PC-3 (cell line): Measurements from ENCODE around the gene KRT86. TPM values are rescaled to one million over a fixed set of nuclear protein-coding genes. Genes with fewer than 3 reads are reported as not detected.

ENCODE experiments used
- ATAC-seq: fragments of 200-7000 bp; cut with Tn5 transposase; 2 replicates; pipeline ENCODE4 v1.9.1; 2020; ENCODE audit warnings: mild to moderate bottlenecking, moderate library complexity
- BruUV-seq: library from RNA; stranded (reverse); fragments of 400-500 nt; replicated peaks from 2 replicates; lab custom pipeline; 2021; lab: Mats Ljungman, UMichigan
- CTCF ChIA-PET: fragments of 300-600 bp; sonication (Branson Sonifier 250); formaldehyde crosslinking; loops from one replicate; lab custom pipeline; 2022; ENCODE audit warnings: antibody characterized with exemption; lab: Charles Lee
- POLR2A ChIA-PET: fragments of 300-600 bp; sonication (Branson Sonifier 250); formaldehyde crosslinking; loops from one replicate; lab custom pipeline; 2022; ENCODE audit warnings: antibody characterized with exemption; ENCODE audit not compliant: unreplicated experiment; lab: Charles Lee
- DNase-seq: peaks from one replicate; pipeline ENCODE4 v3.0.0-alpha.2; 2015
- H2AFZ ChIP-seq: fragments of 300-600 bp; sonication (generic); 2 replicates; pipeline ENCODE4 v1.6.0; 2016; ENCODE audit warnings: antibody characterized with exemption, low read length
- H3F3A ChIP-seq: fragments of 300-600 bp; sonication (generic); one replicate; pipeline ENCODE4 v1.6.0; 2017; ENCODE audit warnings: antibody characterized with exemption, low read length, control low read depth, mild to moderate bottlenecking; ENCODE audit not compliant: unreplicated experiment
- H3K27ac ChIP-seq: fragments of 300-600 bp; sonication (generic); 2 replicates; pipeline ENCODE4 v1.5.1; 2016; ENCODE audit warnings: mild to moderate bottlenecking, low read length
- H3K27me3 ChIP-seq: fragments of 300-600 bp; sonication (generic); 2 replicates; pipeline ENCODE4 v1.6.1; 2016; ENCODE audit warnings: low read length, mixed read lengths
- H3K36me3 ChIP-seq: fragments of 300-600 bp; sonication (generic); 2 replicates; pipeline ENCODE4 v1.6.1; 2016; ENCODE audit warnings: low read depth, mixed run types, low read length, mixed read lengths
- H3K4me1 ChIP-seq: fragments of 300-600 bp; sonication (generic); 2 replicates; pipeline ENCODE4 v1.5.1; 2016; ENCODE audit warnings: low read length; ENCODE audit not compliant: insufficient read depth
- H3K4me2 ChIP-seq: fragments of 300-600 bp; sonication (generic); 2 replicates; pipeline ENCODE4 v1.6.0; 2016; ENCODE audit warnings: low read length
- H3K4me3 ChIP-seq: fragments of 300-600 bp; sonication (generic); 2 replicates; pipeline ENCODE4 v1.5.1; 2016; ENCODE audit warnings: mild to moderate bottlenecking, low read length, mixed read lengths
- H3K79me2 ChIP-seq: fragments of 300-600 bp; sonication (generic); 2 replicates; pipeline ENCODE4 v1.6.1; 2017; ENCODE audit warnings: low read length, mixed read lengths
- H3K9ac ChIP-seq: fragments of 300-600 bp; sonication (generic); 2 replicates; pipeline ENCODE4 v1.6.0; 2016; ENCODE audit warnings: mild to moderate bottlenecking, low read length
- H3K9me2 ChIP-seq: fragments of 300-600 bp; sonication (generic); replicated peaks from 2 replicates; pipeline ENCODE4 v1.6.1; 2016; ENCODE audit warnings: mixed run types, low read length, mixed read lengths
- H3K9me3 ChIP-seq: fragments of 300-600 bp; sonication (generic); 2 replicates; pipeline ENCODE4 v1.6.1; 2016; ENCODE audit warnings: low read length, mixed read lengths
- H4K20me1 ChIP-seq: fragments of 300-600 bp; sonication (generic); 2 replicates; pipeline ENCODE4 v1.6.1; 2016; ENCODE audit warnings: low read length, mixed read lengths
- CTCF ChIP-seq: fragments of 300-600 bp; sonication (generic); conservative IDR thresholded peaks from 2 replicates; pipeline ENCODE4 v1.5.1; 2017; ENCODE audit warnings: antibody characterized with exemption, low read depth, mild to moderate bottlenecking, low read length
- EZH2 ChIP-seq: fragments of 300-600 bp; sonication (generic); IDR thresholded peaks from one replicate; pipeline ENCODE4 v1.6.1; 2017; ENCODE audit warnings: antibody characterized with exemption, mild to moderate bottlenecking, low read length; ENCODE audit not compliant: unreplicated experiment
- EZH2phosphoT487 ChIP-seq: fragments of 300-600 bp; sonication (generic); IDR thresholded peaks from 2 replicates; pipeline ENCODE4 v1.6.1; 2018; ENCODE audit warnings: mild to moderate bottlenecking, antibody characterized with exemption, low read length, borderline replicate concordance
- intact Hi-C: fragments of 100-400 bp; cut with micrococcal nuclease; formaldehyde crosslinking; loops from 2 replicates; pipeline ENCODE4 v1.9.0; 2023
- total RNA-seq: library from RNA; depleted of rRNA; stranded (reverse); fragments of >200 nt; gene quantifications from 2 replicates; pipeline ENCODE4 v1.2.3, GENCODE V29; 2014

KRT86 gene
- total RNA-seq, 1 experiment from 2014 or later = 1.2 TPM

- ATAC-seq (no peak), DNase-seq (no peak)
- H3K4me2 ChIP-seq = no peak overlapping the region
- H3K79me2 ChIP-seq = peaks cover 22% of the 10 kb centered on the region
- no TSS peak for BruUV-seq
- no peak overlapping the region for H3K9ac ChIP-seq
- ChIA-PET POLR2A (interaction anchor here (0.6 kb wide), 1 partner anchor 38 kb away, joined by 3 read pairs; no protein-coding TSS in a partner anchor), CTCF (no interaction called here)
- H3K36me3 ChIP-seq = no peaks in the 10 kb centered on the region
- peaks cover 4% of the 10 kb centered on the region for H3F3A ChIP-seq
- no peak overlapping the region for H3K27ac ChIP-seq
- H3K9me2 ChIP-seq = no peaks in the 10 kb centered on the region
- no peak overlapping the region for H2AFZ ChIP-seq
- no peak overlapping the region for H3K4me3 ChIP-seq
- no peaks in the 10 kb centered on the region for H3K9me3 ChIP-seq
- no peaks in the 10 kb centered on the region for H3K27me3 ChIP-seq
- H3K4me1 ChIP-seq = peaks cover 63% of the 10 kb centered on the region
- intact Hi-C loops = no loop called here
- H4K20me1 ChIP-seq = no peaks in the 10 kb centered on the region
- TF ChIP-seq EZH2 = no peak
Observed at GRCh38 chr12:52227606-52228166, 46.8 kb upstream of the KRT86 start.

- Histone ChIP-seq H3K4me3 (no peak overlapping the region), H3K4me1 (peaks cover 60% of the 10 kb centered on the region), H3K36me3 (no peaks in the 10 kb centered on the region), H3K27me3 (no peaks in the 10 kb centered on the region), H3K9me3 (no peaks in the 10 kb centered on the region), H3K27ac (peak overlapping the region; percentile 91), H3K9ac (no peak overlapping the region), H3K79me2 (peaks cover 29% of the 10 kb centered on the region), H3K9me2 (no peaks in the 10 kb centered on the region), H3K4me2 (peak overlapping the region; percentile 99), H2AFZ (no peak overlapping the region), H4K20me1 (no peaks in the 10 kb centered on the region), H3F3A (peaks cover 4% of the 10 kb centered on the region)
- BruUV-seq = no TSS peak
- DNase-seq = peak; percentile 80
- TF ChIP-seq CTCF (no peak), EZH2phosphoT487 (no peak), EZH2 (no peak)
- ChIA-PET POLR2A (interaction anchor here (0.6 kb wide), 1 partner anchor 38 kb away, joined by 3 read pairs; no protein-coding TSS in a partner anchor), CTCF (no interaction called here)
- intact Hi-C loops = no loop called here
- ATAC-seq = peak; percentile 5; the same call in 1 of the 2 replicates
Observed at GRCh38 chr12:52228366-52228765, 46.1 kb upstream of the KRT86 start.

- Histone ChIP-seq H3K4me1 (peaks cover 56% of the 10 kb centered on the region), H4K20me1 (0 out of 2 replicates have a peak, but pooled peaks cover 4% of the 10 kb centered on the region), H3K9me2 (no peaks in the 10 kb centered on the region), H3K4me3 (no peak overlapping the region), H3K4me2 (peak overlapping the region; percentile 99), H3K27ac (peak overlapping the region; percentile 91), H3K79me2 (peaks cover 34% of the 10 kb centered on the region), H3K9me3 (no peaks in the 10 kb centered on the region), H3K27me3 (no peaks in the 10 kb centered on the region), H2AFZ (no peak overlapping the region), H3F3A (peaks cover 4% of the 10 kb centered on the region), H3K36me3 (0 out of 2 replicates have a peak, but pooled peaks cover 5% of the 10 kb centered on the region), H3K9ac (no peak overlapping the region; the same call in 1 of the 2 replicates)
- BruUV-seq = no TSS peak
- ChIA-PET POLR2A (interaction anchor here (1.3 kb wide), 1 partner anchor 82 kb away, joined by 4 read pairs; no protein-coding TSS in a partner anchor), CTCF (no interaction called here)
- intact Hi-C loops = no loop called here
- no peak for ATAC-seq
- peak; percentile 48 for DNase-seq
- no peak for TF ChIP-seq CTCF
- TF ChIP-seq EZH2 = no peak
- no peak for TF ChIP-seq EZH2phosphoT487
Observed at GRCh38 chr12:52228931-52229330, 45.5 kb upstream of the KRT86 start.
